ENCODE data around the gene CACNA1I.

CACNA1I gene

GRCh38 chr22:39543095-39543494 is 27.5 kb upstream of the CACNA1I start:
- Histone ChIP-seq H3K27me3 (replicated peaks; ENCODE audit: control insufficient read depth, insufficient read depth, low read length) (no peaks in the 10 kb centered on the region), H3K36me3 (ENCODE audit: control insufficient read depth, insufficient read depth, low read length) (no peaks in the 10 kb centered on the region), H3K4me3 (replicated peaks; ENCODE audit: low read depth, low read length) (no peak overlapping the region)
- no peak for DNase-seq (ENCODE audit: extremely low read depth, insufficient read length)
- peak; percentile 63 for TF ChIP-seq CTCF (IDR thresholded peaks at IDR 0.05; ENCODE audit: insufficient read depth, low read length, poor library complexity, severe bottlenecking)

- Histone ChIP-seq H3K27me3 (replicated peaks; ENCODE audit: control insufficient read depth, insufficient read depth, low read length) (no peaks in the 10 kb centered on the region; the same call in none of the 2 replicates), H3K36me3 (ENCODE audit: control insufficient read depth, insufficient read depth, low read length) (no peaks in the 10 kb centered on the region), H3K4me3 (replicated peaks; ENCODE audit: low read depth, low read length) (no peak overlapping the region)
- TF ChIP-seq CTCF (IDR thresholded peaks at IDR 0.05; ENCODE audit: insufficient read depth, low read length, poor library complexity, severe bottlenecking), result no peak
- DNase-seq (ENCODE audit: extremely low read depth, insufficient read length), result no peak
These were observed 24.9 kb upstream of the CACNA1I start for GRCh38 chr22:39545386-39546365.

DNA sequence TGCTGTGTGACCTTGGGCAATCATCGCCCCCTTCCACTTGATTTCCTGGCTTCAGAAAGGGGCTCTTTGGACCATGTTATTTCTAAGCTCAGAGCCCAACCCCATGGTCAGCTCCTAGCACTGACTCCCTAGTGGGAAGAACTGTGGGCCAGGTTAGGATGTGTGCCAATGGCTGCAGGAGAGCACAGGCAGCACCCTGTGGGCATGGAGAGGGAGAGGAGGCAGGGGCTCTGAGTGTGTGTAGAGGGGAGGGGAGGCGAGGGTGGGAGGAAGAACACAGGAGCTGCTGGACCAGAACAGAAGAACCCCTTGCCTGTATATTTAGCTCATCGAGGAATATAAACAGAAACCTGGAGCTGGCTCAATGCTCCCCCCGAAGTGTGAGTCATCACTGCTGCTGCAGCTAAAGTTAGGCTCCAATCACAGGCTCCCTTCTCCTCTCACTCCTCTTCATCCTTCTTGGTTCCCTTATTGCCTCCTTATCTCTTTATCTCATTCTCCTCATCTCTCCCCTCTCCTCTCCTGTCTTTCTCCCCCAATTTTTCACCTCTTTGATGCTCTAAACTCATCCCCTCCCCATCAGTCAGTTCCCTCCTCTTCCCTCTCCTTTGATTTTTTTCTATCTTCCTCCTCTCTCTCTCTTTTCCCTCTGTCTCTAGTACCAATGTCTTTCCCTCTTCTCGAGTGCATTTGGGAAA is 23.5 kb upstream of the CACNA1I start:
- no peak overlapping the region for H3K4me3 ChIP-seq (replicated peaks; ENCODE audit: low read depth, low read length)
- H3K36me3 ChIP-seq (ENCODE audit: control insufficient read depth, insufficient read depth, low read length), result no peaks in the 10 kb centered on the region
- no peak for DNase-seq (ENCODE audit: extremely low read depth, insufficient read length)
- no peaks in the 10 kb centered on the region; the same call in none of the 2 replicates for H3K27me3 ChIP-seq (replicated peaks; ENCODE audit: control insufficient read depth, insufficient read depth, low read length)
- TF ChIP-seq CTCF (IDR thresholded peaks at IDR 0.05; ENCODE audit: insufficient read depth, low read length, poor library complexity, severe bottlenecking), result no peak

DNA sequence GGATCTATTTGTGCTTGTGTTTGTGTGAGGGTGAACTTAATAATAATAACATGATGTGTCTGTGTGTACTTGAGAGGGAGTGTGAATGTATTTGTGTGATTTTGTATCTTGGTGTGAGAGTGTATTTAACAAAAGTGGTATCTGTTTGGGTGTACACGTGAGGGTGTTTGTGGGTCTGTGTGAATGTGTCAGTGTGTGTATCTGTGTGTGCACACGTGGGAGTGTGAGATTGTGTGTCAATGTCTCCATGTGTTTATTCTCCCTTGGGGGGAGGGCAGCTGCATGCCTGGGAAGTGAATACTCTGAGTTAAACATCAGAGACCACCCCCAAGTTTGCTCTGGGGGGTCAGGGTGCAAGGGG is 23.0 kb upstream of the CACNA1I start:
- no peak for TF ChIP-seq CTCF (IDR thresholded peaks at IDR 0.05; ENCODE audit: insufficient read depth, low read length, poor library complexity, severe bottlenecking)
- no peak for DNase-seq (ENCODE audit: extremely low read depth, insufficient read length)
- no peaks in the 10 kb centered on the region for H3K36me3 ChIP-seq (ENCODE audit: control insufficient read depth, insufficient read depth, low read length)
- no peak overlapping the region for H3K4me3 ChIP-seq (replicated peaks; ENCODE audit: low read depth, low read length)
- H3K27me3 ChIP-seq (replicated peaks; ENCODE audit: control insufficient read depth, insufficient read depth, low read length), result no peaks in the 10 kb centered on the region; the same call in none of the 2 replicates

GRCh38 chr22:39553429-39553828 is 17.1 kb upstream of the CACNA1I start:
- no peak for TF ChIP-seq CTCF (IDR thresholded peaks at IDR 0.05; ENCODE audit: insufficient read depth, low read length, poor library complexity, severe bottlenecking)
- H3K36me3 ChIP-seq (ENCODE audit: control insufficient read depth, insufficient read depth, low read length), result no peaks in the 10 kb centered on the region
- no peak for DNase-seq (ENCODE audit: extremely low read depth, insufficient read length)
- no peaks in the 10 kb centered on the region; the same call in none of the 2 replicates for H3K27me3 ChIP-seq (replicated peaks; ENCODE audit: control insufficient read depth, insufficient read depth, low read length)
- H3K4me3 ChIP-seq (replicated peaks; ENCODE audit: low read depth, low read length), result no peak overlapping the region
